Activated T-cell treated with anti-CD3 and anti-CD28 coated beads, Interleukin-2, amount 50 U/mL, for 48 hours (primary cell): Measurements from ENCODE around the gene SLC35F1.
"Not testable (repeated sequence)": the region's sequence is repeated elsewhere in the genome, so short reads cannot be mapped to it uniquely, and the experiment has no call there.

Experiments used
- DNase-seq, 2 experiments: peaks; one replicate each; pipeline ENCODE4 v3.0.0-alpha.2; 2020

Gene SLC35F1

DNA sequence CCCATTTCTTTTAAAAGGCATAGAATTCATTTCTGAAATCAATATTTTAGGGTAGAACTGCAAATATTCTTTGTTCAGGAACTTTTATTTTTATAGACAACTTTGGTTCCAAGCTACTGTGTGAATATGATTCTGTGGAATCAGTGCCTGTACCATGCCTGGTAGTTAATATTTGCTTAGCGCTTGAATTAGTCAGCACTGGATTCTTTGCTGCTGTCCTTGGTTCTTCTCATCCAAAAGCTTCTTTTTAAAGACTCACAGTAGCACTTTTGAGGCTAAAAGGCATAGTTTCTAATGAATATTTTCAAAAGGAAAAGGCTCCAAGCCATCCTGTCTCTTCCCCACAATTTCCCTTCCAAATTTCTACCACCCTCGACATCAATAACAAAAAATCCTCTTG, 109.5 kb downstream of the SLC35F1 start:
- DNase-seq: no peak

DNA sequence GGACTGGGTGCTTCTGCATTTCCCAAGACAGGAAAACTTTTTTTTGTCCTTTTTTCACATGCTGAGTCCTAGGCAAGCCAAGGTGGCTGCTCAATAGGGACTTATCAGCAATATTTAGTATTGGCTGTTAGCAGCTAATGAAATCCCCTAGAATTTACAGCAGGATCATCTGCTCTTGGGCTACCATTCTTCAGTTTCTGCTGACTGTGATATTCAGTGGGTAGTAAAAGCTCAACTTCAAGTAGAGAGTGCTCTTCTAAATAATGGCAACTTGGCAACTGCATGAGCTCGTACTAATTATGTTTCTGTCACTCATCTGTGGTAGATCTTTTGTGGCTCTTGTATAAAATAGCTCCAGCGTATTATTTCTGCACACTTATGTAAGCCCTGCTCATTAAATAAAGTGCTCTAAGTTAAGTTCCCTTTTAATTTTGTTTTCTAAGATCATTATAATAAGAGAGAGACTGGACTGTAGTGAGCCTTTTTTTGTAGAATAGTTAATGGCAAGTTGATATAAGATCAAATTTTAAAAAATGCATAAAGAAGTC, 110.3 kb downstream of the SLC35F1 start:
- no peak for DNase-seq

DNA sequence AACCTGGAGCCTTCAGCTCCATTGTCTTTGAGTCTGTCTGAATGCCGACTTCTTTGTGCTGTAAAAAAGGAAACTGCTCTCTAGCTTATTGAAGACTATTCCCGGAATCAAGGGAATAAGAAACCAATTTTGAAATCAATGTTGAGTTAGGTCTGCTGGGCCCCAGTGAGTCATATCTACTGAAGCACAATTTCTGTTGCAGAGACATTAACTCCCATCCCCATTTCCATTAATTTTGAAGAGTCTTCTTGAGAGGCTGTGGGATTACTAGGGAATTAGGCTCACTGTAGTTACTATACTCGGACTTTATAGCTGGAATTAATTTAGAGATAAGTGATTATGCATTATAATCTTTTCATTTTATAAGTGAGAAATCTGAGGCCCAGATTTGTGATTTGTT, 116.7 kb downstream of the SLC35F1 start:
- DNase-seq: no peak

DNA sequence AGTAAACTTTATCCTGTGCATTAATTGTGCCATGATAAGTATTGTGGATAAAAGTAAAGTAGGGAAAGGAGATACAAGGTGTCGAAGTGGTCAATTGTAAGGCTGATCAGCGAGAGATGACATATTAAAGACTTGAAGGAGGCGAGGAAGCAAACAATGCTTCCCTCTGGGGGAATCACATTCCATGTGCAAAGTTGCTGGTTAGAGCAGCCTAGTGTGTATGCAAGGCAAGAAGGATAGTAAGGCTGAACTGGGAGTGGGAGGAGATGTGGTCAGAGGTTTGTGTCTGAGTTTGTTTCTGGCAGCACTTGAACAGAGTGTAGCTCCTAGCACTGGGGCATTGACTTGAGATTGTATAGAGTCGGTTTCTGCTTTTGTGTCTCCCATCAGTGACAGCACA, 122.9 kb downstream of the SLC35F1 start:
- no peak for DNase-seq

DNA sequence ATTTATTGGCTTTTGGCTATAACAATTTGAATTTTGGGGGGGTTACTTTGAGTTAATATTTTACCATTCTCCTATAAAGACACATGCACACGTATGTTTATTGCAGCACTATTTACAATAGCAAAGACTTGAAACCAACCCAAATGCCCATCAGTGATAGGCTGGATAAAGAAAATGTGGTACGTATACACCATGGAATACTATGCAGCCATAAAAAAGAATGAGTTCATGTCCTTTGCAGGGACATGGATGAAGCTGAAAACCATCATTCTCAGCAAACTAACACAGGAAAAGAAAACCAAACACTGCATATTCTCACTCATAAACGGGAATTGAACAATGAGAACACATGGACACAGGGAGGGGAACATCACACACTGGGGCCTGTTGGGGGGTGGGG, 130.4 kb downstream of the SLC35F1 start:
- not testable (repeated sequence) for DNase-seq

DNA sequence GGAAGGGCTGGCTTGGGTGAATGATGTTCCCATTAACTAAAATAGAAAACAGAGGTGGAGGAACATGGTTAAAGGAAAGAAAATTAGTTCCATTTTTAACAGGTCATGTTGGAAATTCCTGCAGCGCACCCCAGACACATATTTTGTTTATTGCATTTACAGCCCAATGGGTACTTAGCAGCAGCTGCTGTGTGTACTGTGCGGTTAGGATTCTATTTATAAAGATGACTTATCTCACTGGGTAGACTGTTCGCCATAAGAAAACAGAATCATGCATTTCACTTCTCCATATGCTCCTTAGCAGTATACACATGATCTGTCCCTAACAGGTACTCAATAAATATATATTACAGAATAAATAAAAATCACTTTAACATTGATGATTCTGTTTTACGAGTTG, 135.8 kb downstream of the SLC35F1 start:
- DNase-seq: no peak

DNA sequence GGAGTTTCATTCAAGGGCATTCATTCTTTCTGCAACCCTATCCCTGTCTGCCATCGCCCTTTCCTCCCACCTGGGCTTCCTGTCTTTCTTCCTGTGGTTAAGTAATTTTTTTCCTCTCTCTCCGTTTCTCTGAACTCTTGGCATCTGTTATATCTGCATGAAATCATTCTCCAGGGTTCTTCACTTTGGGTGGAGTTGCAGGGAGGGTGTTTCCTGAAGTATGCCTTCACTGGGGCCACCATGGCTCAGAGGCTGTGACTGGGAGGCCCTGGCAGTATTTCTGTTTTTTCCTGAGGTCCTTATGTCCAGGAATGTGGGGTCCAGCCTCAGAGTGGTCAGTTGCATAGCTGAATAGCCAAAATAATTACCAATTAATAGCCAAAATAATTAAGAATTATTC, 137.2 kb downstream of the SLC35F1 start:
- no peak for DNase-seq

DNA sequence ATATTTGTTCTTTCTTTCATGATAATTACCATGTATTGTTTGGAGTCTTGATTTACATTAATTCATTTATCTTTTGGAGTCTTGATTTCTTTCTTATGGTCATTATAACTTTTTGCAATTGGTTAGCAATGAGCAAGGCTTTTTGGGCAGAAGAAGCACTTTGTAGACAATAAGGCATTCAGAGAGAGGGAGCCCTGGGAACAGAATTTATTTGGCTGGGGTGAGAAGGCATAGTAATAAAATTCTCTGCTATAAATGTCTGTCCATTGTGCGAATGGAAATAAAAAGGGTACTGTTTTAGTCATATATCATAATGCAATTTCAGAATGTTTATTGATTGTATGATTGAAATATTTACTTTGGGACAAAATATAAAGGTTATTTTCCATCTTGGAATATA, 147.0 kb downstream of the SLC35F1 start:
- no peak for DNase-seq

DNA sequence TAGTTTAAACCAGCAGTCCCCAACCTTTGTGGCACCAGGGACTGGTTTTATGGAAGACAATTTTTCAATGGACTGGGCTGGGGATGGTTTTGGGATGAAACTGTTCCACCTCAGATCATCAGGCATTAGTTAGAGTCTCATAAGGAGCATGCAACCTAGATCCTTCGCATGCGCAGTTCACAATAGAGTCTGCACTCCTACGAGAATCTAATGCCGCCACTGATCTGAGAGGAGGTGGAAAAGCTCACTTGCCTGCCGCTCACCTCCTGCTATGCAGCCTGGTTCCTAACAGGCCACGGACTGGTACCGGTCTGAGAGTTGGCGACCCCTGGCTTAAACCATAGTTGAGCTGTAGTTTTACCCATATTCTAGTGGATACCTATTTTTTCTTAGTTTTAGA, 154.6 kb downstream of the SLC35F1 start:
- DNase-seq: no peak

DNA sequence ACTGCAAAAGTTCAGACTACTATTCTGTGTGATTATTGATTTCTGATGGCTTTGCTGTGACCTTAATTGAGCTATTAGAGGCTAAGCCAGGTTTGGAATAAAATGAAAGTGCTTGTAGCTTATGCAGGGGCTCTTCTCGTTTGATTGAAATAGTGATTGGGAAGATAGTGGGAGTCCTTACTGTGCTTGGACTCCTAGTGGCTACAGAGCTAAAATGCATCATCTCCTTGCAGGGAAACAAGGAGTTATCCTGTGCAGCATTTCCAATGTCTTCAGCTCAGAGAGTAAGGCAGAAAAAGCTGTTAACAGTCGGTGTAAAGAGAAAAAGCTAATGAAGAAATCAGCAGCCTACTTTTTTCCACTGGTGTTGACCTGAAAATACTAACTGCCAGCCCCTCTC, 173.5 kb downstream of the SLC35F1 start:
- no peak for DNase-seq

DNA sequence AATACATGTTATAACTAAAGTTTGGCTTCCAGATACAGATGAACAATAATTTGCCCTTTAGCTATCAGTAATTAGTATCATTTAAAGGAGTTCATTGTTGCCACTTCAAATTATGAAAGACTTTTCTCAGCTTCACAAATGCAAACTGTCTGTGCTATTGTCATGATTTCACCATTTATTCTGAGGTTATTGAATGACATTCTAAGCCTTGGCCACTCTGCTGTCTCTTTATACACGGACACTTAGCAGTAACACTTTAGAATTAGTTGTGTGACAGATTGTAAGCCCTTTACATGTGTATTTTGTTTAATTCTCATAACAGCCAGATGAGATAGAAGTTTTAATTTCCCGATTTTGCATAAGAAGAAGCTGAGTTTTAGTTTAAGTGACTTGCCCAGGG, 176.6 kb downstream of the SLC35F1 start:
- DNase-seq: no peak

DNA sequence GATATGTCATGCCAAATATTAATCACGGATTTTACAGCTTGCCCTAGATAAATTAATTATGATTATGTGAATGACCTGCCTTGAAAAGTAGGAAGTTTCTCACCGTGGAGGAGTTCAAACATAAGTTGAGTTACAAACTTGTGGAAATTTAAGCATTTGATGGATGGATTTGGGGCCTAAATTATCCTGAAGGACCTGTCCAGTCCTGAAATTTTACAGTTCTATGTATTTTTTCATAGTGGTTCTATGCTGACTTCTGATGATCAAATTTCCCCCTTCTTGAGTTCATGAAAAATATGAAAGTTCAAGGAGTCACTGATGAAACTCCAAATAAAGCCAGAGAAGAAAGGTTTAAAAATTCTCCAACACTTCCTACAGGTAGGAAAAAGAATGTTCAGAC, 178.6 kb downstream of the SLC35F1 start:
- DNase-seq: no peak

DNA sequence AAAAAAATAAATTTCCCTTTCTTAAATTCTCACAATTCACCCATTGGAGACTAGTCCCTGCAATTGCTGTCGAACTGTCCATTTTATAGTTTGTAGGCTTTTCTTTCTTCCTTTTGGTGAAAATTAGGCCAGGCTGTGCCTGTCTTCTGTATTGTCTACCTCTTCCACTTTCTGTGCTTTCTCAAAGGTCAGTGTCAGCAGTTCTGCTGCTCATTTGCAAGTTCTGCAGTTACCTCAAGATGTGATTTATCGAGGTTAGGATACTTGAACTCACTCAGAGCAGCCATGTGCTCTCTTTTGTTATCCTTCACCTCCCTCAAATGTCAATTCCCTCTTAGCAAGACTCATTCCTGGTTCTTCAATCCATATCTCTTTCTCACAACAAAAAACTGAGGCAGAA, 179.1 kb downstream of the SLC35F1 start:
- no peak for DNase-seq

DNA sequence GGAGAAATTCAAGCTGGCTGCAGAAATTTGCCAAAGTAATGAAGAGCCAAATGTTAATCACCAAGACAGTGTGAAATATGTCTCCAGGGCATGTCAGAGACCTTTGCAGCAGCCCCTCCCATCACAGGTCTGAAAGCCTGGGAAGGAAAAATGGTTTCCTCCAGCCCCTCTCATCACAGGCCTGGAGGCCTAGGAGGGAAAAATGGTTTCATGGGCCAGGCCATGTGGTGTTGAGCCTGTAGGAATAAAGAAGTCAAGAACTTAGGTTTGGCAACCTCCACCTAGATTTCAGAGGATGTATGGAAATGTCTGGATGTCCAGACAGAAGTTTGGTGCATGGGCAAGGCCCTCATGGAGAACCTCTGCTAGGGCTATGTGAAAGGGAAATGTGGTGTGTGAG, 185.0 kb downstream of the SLC35F1 start:
- DNase-seq: no peak

DNA sequence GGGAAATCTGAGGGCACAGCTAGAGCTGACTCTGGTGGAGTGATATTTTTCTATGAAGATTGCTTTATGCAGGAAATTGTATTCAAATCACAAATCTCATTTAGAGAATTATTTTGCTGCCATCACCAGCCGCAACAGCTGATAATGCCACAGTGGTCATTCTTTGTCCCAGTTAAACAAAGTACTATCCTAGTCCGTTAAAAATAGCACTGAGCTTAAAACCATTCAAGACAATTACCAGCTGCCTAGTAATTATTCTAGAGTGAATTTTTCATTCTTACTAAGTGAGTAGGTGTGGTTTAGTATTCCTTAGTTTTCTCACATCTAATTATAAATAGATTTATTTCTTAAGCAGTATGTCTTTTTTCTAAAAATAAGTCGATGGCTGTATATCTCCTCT, 190.5 kb downstream of the SLC35F1 start:
- no peak for DNase-seq

DNA sequence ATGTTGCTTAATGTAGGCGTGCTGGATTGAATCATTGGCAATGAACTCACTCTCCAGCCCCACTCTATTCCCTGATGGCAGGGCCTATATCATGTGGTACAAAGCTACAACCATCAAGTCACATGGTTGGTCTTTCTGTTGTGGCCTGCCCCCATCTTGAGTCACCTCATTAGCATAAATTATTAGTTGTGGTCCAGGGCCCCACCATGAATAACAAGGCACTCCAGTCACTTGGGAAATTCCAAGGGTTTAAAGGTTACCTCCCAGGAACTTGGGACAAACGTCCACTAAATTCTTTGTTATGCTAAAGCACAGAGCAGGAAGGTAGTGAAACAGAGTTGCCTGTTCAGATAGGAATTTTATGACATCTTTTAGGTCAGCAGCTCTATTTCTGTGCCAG, 193.7 kb downstream of the SLC35F1 start:
- no peak for DNase-seq

DNA sequence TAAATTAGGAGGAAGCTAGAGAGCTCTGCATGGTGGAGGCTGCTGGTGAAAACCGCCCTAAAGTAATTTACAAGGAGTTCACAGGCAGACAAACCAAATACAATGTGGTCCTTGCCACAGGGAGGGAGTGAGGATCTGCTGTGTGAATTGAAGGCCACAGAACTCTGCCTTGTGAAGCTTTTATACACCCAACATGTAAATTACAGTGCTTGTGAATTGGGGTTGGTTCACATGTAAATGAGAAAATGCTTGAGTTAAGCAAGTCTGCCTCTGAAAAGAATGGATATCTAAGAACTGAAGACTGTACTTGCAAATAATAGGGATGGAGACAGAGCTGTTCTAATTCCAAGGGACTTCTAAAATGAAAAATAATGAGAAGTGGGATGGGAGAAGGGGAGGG, 194.2 kb downstream of the SLC35F1 start:
- DNase-seq: no peak

DNA sequence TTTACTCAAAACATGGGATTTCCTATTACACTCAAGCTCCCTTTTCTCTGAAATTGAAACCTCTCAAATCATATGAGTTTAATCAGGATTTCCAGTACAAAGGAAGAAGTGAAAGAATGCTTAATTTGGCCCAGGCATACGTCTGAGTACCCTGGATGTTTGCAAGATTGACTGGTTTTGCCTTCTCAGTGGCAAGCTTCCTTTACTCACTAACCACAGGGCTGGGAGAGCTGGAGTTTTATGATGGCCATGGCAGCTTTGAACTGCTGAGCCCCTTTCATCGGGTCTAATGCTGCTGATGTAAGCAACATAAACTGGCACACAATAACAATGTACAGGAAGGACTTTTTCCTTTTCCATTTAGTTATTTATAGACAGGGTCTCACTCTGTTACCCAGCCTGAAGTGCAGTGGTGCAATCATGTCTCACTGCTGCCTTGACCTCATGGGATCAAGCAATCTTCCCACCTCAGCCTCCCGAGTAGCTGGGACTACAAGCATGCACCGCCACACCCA, 194.8 kb downstream of the SLC35F1 start:
- DNase-seq: no peak

DNA sequence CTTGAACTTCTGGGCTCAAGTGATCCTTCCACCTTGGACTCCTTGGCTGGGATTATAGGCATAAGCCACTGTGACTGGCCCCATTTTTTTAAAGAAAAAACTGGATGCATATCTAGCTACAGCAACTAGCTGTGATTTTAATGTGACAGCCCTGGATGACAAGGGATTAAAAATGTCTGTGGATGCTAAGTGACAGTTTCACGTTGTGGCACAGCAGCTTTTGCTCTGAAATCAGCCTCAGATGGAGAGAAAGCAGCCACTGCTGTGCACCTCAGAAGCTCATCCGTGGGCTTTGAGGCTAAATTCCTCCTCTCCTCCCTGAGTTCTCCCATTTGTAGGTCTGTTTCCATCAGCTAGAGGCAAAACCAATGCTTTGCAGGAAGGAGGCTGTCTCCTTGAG, 195.3 kb downstream of the SLC35F1 start:
- no peak for DNase-seq

DNA sequence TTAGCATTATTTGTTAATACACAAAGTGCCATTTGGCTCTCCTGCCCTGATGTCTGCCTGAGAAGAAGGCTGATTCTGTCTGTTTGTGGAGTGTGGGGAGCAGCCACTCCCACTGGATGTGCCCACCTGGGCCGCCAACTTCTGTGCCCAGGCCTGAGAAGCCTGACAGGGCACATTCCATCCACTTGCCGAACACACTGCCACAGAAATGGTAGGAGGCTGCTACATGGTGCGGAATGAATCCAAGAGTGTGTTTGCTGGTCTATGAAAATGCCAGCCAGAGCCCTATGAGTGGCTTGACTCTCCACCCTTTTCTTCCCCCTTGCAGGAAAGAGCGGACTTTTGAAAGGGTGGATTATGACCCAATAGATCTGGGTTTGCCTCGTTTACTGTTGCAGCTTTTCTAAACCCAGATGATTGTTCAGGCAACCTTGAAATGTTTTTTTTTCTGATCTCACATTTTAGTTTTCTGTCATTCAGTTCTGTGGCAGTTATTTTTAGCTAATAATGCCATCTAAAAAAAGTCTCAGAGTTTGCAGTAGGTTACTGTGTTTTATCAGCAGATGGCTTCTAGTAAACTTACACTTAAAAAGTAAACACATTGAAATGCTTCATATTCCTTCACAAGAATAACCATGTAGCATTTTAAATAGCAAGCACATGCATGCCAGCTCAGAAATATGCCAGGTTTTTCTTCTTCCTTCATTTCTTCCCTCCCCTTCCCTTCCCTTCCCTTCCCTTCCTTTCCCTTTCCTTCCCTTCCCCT, 196.5 kb downstream of the SLC35F1 start:
- DNase-seq: no peak

DNA sequence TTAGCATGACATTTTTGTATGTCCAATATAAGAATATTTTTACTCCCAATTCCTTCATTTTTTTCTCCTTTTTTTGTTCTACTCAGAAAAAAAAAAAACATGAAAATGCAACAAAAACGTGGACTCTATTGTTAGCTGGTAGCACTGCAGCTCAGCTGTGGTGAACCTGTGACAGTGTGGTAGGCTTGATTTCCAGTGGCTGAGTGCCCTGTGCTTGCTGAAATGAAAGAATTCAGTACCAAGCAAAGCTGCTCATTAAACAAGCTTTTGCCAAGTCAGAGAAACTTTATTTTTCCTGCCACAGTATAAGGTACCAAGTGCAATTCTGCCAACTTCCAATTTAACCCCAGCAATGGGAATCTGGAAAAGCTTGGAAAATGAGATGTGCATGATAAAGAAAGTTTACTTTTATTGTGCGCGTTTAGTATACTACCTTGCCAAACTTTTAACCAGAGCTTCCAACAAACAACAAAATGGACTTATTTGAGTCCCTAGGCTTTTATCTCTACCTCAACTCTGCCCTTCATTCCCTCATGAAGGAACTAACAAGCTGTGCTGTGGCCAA, 215.2 kb downstream of the SLC35F1 start:
- no peak for DNase-seq

DNA sequence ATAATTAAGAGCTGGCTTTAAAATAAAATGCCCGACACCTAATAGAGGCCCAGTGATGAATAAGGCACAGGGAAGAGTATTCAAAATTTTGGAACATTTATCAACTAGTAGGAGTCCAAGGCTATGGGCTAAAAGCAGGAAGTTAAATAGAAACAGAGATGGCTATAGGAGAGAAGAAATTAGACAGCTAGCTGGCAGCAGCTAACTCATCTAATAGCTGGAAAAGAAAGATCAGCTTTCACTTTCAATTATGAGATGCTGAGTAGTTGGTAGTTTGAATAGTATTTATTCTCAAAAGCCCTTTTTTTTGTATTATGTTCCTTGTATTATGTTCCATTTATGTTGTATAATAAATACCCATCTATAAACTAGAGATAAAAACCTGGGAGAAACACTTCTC, 215.7 kb downstream of the SLC35F1 start:
- DNase-seq: no peak

DNA sequence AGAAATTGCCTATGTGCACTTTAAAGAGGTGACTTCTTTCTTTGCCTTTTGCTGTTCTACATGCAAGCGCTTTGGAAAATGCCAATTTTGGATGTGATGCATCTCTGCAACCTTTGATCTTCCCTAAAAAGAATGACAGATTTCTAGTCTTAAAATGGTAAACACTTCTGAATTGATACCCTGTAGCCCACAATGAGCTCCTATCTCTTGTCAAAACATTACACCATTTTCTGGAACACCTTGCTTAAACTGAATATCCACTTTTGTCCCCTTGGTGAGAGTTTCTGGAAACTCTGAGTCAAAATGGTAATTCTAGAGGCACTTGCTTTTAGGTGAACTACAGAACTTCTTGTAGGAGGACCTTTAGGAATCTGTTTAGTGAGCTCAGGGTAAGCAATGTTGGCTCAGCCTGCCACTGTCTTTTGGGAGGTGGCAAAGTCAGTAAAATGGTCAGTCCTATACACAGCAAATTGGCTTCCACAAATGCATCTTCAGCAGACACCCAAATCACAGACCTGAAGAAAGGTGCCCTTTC, 216.5 kb downstream of the SLC35F1 start:
- DNase-seq: no peak

DNA sequence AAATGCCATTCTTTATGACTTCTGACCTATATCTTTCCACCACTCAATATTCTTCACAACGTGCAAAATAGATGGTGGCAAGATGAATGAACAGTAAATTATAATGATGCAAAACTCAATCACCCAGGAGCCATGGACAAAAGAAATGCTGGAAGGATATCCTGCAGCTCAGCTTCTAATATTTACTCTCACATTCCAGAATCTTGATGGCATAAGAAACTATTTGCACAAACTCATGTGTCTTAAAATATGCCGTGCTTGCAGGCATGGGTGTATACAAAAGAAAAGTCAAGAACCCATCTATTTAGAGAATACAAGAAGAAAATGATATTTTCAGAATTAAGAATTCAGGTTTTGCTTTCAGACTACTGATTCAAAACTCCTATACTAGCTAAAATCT, 217.8 kb downstream of the SLC35F1 start:
- no peak for DNase-seq
